GOT3 (cell line): ENCODE measurements around the gene DQX1.
A peak's percentile ranks its signal among the peaks of the same experiment; 100 is the strongest.

Experiments used
- DNase-seq: peaks from one replicate; lab custom pipeline; 2025; ENCODE audit warnings: mixed read lengths; lab: John Stamatoyannopoulos, UW

The DQX1 gene

DNA sequence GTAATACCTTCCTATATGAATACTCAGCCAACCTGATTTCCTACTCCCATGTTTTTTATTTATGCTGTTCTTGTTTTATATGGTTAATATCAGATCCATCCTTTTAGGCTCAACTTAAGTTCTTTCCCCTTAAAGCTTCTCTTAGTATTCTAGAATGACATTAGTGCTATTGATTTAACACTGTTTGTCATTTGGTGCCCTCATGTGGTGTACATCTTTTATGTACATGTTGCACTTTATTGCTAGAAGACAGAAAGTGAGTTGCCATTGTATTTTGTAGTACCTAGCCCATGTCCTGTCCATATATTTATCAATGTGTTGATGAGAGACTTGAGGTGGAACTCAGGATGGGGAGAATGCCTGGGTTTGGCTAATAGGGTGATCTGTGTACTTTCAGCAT lies 6.2 kb upstream of the DQX1 start:
- no peak for DNase-seq

- DNase-seq, result no peak
These were observed 5.6 kb upstream of the DQX1 start for GRCh38 chr2:74531666-74532065.

DNA sequence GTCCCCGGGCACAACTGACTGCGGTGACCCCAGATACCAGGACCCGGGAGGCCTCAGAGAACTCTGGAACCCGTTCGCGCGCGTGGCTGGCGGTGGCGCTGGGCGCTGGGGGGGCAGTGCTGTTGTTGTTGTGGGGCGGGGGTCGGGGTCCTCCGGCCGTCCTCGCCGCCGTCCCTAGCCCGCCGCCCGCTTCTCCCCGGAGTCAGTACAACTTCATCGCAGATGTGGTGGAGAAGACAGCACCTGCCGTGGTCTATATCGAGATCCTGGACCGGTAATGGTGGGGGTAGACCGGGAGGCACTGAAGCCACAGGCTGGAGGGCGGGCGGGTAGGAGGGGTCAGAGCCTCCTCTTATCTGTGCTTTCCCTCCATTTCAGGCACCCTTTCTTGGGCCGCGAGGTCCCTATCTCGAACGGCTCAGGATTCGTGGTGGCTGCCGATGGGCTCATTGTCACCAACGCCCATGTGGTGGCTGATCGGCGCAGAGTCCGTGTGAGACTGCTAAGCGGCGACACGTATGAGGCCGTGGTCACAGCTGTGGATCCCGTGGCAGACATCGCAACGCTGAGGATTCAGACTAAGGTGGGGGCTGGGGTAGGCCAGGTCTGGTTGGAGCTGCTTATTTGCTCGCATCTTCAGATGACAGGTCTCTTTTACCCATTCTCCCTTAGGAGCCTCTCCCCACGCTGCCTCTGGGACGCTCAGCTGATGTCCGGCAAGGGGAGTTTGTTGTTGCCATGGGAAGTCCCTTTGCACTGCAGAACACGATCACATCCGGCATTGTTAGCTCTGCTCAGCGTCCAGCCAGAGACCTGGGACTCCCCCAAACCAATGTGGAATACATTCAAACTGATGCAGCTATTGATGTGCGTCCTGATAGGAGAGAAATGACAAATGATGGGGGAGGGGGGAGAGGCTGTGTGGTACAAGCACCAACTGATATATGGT lies 4.5 kb upstream of the DQX1 start:
- DNase-seq, result no peak

GRCh38 chr2:74529357-74530238 lies 3.6 kb upstream of the DQX1 start, which contains the start of the genes AUP1 and HTRA2:
Gene AUP1, minus strand, starts transcription at chr2:74529706. Its CDS starts 77 bp downstream, at chr2:74529629.
Gene HTRA2, plus strand, starts transcription at chr2:74529933. Its CDS starts 74 bp downstream, at chr2:74530007.
- DNase-seq, result peak; percentile 93

DNA sequence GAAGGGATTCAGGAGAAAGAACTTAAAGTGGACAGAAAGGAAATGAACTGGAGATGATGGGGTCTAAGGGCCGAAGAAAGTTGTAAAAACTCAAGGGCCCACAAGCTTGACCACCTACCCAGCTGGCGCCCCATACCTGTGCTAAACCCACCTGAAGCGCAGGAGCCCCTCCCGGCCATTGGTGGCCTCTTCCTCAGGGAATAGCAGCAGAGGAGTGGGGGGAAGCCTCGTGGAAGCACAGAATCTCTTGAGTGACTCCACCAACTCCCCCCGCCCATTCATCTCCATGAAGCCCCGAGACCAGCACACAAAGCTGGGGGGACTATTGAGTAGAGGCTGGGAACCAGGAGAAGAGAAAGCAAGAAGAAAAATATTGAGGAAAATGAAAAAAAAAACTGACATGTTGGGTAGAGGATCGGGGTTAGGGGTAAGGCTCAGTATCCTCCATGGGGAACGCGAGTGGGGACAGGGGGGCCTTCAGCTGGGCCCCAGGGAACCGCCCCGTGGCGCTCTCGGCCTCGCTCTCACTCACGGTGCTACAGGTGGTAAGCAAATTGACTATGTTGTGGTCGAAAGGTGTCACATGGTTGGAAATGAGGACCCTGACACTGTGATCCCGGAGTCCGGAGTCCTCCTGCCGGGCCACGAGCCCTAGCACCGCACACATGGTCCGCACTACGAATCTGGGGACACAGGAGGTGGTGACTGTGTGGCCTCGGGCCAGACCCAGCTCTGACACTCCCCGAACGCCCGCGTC lies 2.7 kb upstream of the DQX1 start:
- no peak for DNase-seq

DNA sequence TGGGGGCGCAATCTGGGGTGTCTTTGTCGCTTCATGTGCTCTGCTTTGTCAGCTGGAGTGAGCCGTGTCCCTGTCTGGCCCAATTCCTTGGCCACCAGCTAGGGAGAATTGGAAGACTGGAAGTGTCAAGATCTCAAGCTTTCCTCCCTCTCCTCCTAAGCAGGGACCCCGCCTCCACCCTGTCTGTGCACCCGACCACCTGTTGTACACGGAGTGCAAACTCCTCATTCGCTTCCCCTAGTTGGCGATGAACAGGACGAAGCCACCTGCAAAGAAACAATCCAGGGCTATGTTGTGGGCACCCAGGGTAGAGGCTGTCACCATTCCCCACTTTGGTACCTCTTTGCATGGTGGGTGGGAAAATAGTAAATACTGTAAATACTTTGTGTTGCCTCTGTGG lies 1.7 kb upstream of the DQX1 start:
- no peak for DNase-seq

DNA sequence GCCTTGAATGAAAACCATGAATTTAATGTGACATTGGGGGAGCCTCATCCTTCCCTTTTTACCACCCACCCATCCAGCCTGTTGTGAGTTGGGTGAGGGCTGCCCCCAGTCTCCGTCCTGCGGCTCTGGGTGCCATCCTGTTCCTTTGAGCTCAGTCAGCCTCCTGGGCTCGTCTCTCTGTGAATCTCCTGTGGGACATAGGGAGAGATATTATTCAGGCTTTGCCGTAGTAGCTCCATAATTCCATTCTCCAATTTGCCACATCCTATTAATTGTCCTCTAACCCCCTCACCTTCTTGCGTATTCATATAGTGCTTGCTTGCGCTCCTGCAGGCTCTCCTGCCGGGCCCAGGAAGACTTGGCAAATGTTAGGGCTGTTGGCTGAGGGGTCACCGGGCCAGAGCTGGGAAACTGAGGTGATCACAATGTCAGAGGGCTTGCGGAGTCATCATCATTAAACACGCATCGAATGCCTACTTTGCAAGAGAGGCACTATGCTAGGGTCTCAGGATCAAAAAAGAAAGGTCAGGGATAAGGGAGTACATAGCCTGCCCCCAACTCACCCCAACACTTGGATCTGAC lies 709 bp upstream of the DQX1 start:
- DNase-seq, result no peak

- DNase-seq, result no peak
These were observed 895 bp downstream of the DQX1 start for GRCh38 chr2:74524955-74525716.

DNA sequence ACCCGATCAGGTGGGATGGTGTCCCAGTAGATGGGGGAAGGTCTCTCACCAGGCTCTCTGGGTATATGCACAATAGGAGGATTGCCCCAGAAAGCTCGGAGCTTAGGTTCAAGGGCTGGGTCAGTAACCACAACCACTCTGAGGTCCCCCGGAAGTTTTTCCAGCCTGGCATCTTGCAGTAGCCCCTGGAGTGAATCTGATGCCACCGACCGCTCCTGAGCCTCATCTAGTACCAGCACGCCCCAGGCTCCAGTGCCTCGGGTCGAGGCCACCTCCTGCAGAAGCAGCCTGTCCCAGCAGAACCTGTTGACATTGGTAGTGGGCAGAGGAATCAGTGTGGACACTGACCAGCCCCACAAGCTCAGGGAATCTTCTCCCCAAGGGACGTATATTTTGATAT lies 2.0 kb downstream of the DQX1 start:
- DNase-seq, result no peak

GRCh38 chr2:74522516-74522915 lies 3.5 kb downstream of the DQX1 start:
- no peak for DNase-seq

GRCh38 chr2:74516650-74517049 lies 9.4 kb downstream of the DQX1 start:
- no peak for DNase-seq

GRCh38 chr2:74515981-74516633 lies 9.9 kb downstream of the DQX1 start:
- peak; percentile 24 for DNase-seq

- no peak for DNase-seq
These were observed 10.6 kb downstream of the DQX1 start for GRCh38 chr2:74515271-74515980.

- no peak for DNase-seq
These were observed 11.4 kb downstream of the DQX1 start, which contains the start of gene TLX2 for GRCh38 chr2:74514368-74515270. Gene TLX2, plus strand, starts transcription at chr2:74514450. Its CDS starts 357 bp downstream, at chr2:74514807.

DNA sequence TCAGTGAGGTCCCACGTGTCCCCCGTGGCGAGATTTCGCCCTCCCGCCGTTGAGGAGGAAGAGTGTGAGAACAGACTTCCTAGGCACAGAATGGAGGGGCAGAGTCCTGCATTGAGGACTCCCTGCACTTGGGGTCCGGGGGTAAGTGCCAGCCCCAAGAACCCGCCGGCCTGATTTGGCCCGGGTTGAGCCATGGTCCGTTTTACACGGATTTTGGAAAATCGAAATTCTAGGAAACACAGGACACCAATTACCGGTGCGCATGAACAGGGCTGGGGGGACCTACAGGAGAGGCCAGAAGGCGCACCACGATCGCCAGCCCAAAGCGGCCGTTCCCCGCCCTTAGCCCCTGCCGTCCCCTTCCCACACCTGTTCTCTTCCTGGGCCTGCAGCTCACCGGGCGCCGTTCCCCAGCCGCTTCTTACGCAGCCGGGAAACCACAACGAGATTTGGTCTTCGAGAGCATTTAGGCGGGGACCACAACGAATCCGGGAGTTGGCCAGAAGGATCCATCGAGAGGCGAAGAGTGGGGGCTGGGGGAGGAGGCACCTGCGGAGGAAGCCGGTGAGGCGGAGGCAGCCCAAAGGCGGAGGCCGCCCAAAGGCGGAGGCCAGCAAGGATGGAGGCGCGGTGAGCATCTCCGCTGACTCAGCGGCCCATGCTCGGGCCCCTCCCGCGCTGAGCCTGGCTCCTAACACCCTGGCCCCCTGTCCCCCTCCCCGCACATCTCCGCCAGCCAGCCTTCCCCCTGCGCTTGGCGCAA lies 12.2 kb downstream of the DQX1 start:
- no peak for DNase-seq

DNA sequence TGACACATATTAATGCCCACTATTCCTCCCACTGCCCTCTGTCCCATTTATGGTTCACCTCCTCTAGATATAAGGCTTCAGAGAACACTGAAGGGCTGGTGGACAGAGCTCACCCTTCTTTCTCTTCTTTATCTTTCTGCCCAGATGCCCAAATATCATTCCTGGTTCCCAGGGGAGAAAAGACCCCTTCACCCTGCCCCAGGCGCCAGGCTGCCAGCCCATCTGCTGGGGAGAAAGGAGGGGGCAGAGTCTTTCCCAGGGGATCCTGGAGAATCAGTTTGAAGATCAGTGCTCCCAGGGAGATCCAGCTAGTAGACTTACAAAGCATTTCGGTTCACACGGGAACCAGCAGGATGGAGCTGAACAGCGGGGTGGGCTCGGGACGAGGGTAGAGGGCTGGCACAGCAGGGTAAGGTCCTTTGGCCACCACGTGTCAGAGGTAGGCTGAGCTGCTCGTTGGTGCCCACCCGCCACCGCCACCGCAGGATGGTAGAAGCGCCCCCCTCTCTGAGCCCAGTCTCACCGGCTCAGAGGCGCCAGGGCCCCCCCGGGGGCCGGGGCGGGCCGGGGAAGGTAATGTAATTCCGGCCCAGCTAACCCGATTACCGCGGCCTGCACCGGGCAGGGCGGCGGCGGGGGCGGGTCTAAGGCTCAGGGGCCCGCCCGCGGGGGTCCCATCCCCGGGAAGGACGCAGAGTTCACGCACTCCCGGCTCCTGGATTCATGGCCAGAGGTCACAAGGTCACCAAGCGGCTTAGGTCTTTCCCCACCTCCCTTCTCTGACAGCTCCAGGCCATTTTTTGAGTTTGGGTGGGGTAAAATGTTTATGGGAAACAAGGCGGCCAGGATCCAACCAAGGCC lies 13.1 kb downstream of the DQX1 start:
- no peak for DNase-seq
